DMS79 (cell line): Measurements from ENCODE around the gene GLTP.
"Not testable (repeated sequence)": the region's sequence is repeated elsewhere in the genome, so short reads cannot be mapped to it uniquely, and the experiment has no call there.

ENCODE experiments used
- DNase-seq: peaks from one replicate; lab custom pipeline; 2025; lab: John Stamatoyannopoulos, UW

GLTP gene

DNA sequence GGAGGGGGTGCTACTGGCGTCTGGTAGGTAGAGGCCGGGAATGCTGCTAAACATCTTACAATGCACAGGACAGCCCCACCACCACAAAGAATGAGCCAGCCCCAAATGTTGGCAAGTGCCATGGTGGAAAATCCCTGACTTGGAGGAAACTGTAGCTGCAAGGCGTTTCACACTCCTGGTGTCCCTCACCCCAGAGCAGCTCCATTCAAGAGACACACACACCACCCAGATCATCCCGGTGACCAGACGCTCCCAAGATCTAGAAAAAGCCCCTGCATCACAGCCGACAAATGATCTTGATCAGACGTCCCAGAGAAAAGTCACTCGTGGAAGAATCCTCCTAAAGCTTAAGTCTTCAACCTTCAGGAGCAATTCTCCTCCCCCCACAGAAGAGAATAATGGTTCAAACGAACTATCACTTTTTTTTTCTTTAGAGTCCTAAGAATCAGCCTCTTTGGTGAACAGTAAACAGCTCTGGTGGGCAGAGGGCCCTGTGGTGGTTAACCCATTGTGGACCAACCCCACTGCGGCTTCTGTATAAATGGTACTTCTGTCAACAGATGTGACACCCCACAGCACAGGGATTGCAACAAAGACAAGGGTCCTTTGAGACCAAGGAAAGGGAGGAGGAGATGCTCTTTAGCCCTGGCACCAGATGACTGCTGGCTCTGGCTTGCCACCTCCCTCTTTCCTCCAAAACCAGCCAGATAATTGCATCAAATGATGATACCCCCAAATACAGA, 2.7 kb downstream of the GLTP start:
- DNase-seq, result no peak

DNA sequence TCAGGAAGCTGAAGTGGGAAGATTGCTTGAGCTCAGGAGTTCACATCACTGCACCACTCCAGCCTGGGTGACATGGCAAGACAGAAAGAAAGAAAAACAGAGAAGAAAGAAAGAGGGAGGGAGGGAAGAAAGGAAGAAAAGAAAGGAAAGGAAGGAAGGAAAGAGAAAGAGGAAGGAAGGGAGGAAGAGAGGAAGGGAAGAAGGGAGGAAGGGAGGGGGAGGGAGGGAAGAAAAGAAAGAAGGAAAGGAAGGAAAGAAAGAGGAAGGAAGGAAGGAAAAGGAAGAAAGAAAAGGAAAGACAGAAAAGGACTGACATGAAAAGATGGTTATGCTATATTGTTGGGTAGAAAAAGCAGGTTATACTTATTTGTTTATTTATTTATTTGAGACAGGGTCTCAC, 3.9 kb downstream of the GLTP start:
- no peak for DNase-seq

DNA sequence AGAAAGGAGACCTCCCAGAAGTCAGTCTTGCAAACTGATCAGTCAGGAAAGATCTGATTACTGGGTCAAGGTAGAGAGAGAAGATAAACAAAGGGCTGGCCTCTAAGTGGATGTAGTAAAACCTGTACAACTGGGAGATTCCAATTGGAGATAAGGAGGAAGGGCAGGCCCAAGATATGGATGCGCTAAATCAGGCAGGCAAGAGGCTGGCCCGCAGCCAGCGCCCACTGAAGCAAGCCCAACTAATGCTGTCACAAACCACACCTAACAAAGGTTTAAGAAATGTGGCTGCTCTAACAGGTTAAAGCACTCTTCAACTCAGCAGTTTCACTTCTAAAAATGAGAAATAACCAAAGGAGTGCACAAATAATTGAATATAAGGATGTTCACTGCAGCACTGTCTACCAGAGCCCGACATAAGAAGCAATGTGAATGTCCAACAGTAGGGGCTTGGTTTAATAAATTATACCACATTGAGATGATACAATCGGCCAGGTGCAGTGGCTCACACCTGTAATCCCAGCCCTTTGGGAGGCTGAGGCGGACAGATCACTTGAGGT, 4.7 kb downstream of the GLTP start:
- DNase-seq, result peak; percentile 97

DNA sequence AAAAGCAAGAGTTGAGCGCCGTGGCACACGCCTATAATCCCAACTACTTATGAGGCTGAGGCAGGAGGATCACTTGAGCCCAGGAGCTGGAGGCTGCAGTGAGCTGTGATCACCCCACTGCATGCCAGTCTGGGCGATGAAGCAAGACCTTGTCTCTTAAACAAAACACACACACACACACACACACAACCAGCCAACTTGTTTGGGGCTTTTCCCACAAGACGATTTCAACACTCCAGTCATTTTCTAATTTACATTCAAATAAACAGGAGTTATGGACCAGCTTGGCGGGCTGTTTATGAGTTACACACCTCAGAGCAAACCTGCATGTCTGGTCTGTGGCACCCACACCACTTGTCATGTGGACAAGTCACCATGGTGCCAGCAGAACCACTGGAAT, 6.7 kb downstream of the GLTP start:
- DNase-seq, result no peak

DNA sequence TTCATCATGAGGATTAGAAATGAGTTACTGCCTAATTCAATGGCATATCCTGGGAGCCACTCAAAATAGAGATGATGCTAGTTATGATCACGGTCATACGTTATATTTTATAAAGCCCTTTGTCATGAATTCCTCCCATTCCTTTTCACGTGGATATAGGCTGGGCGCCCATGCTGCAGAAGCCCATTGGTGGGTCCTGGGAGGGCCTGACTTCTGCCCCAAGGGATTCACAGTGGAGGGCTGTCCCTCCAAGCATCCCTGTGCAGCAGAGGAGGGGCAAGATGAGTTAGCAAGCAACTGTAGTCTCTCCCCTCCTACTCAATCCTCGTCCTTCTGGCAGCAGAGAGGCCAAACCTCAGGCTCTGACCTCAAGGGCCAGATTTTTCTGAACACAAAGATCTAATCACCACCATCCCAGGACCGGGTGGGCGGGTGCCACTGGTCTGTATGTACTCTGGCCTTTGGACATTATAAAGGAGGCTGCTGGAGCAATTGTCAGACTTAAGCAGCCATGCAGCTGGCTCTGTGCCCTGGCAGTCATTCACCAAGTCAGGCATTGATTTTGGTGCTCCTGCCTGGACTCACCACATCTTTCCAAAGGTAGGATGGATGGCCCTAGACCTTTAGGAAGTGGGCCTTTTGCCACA, 8.6 kb downstream of the GLTP start:
- DNase-seq, result peak; percentile 61

DNA sequence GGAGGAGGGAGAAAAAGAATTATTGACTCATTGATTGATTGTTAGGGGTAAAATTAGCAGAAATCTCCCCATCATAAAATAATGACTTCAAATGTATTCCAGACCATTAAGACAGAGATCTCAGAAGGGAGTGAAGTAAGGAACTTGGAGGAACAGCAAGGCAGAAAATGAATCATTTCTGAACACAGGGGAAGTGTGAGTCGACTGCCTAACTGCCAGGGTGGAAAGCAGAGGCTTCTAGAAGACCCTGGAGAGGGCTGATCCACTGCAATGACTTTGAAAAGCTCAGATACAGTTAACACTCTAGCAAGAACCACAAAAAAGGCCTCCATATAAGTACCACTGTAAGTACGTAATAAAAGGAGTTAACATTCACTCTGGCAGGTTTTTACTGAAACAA, 9.7 kb downstream of the GLTP start:
- peak; percentile 25 for DNase-seq

DNA sequence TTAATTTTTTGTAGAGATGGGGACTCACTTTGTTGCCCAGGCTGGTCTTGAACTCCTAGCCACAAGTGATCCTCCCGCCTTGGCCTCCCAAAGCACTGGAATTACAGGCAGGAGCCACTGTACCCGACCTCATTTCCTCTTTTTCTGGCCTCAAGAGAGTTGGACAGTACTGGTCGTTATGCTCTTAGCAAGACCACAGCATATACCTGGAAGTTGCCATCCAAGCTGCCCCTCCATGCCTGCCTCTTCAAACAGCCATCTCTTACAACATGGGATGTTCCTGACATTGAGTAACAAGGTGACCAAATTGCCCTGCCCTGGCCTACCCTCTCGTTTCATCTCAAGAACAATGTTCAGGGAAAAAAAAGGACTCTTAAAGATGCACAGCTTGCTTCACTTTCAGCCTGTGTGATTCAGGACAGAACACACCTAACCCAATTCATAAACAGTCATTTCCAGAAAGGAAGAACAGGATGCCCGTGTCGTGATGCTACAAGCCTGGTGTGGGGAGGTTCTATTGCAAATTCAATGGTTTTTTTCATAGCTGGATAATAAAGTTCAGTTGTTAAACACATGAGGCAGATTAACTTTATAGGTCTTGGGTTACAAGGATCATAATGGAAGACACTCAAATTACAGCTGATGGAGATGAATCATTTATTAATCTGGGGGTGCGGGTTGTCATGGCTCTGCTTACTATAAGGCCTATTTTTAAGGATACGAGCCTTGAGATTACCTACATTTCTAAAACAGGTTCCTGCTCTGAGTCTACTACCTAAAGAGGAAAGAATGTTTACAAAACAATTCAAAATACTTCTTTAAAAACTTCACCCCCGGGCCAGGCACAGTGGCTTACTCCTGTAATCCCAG, 11.9 kb downstream of the GLTP start:
- DNase-seq, result no peak

DNA sequence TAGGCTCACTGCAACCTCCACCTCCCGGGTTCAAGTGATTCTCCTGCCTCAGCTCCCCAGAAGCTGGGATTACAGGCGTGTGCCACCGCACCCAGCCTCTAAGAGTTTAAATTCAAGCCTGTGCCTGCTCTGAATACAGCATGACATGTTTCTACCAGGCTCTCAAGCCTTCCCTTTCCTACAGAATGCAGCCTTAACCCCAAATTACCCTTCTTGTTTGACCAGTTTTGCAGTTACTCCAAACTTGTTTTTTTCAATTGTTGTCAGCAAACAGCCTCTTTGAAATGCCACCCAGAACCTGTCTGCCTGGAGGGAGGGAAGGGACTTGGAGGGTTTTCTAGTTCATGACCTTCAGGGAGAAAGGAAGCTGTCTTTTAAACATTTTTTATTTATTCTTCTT, 15.4 kb downstream of the GLTP start:
- peak; percentile 71 for DNase-seq

DNA sequence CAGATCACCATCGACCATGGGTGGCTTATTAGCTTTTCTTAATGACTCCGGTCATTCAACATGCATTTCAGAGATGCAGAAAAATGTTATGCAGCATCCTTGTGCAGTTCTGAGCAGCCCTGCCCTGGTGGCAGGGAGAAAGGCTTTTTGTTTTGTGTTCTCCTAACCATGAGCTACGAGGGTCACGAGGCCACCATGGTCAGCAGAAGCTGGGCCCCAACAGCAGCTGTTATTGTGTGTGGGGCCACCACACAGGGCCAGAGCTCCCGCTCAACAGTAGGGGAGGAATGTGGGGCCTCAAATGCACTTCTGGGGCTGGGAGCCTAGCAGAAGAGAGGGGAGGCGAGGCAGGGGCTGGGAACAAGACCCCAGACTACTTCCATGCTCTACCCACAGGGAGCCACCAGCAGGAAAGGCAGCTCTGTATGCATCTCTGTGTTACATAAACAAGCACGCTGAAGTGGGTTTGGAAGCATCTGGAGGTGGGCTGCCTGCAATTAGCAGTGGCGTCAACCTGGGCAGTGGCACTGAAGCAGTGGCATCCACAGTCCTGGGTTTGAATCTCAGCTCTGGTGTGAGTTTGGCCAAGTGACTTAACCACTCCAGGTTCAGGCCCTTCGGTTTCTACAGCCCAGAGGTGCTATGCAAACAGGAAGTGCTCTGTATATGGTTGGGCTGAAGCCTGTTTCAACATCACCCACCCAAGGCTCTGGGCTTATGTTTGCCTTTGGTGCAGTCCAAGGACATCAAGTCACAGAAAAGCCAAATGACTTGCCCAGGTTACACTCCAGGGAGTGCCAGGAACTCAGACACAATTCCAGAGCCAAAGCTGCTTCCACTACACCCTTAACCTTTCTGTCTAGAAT, 16.3 kb downstream of the GLTP start:
- no peak for DNase-seq

DNA sequence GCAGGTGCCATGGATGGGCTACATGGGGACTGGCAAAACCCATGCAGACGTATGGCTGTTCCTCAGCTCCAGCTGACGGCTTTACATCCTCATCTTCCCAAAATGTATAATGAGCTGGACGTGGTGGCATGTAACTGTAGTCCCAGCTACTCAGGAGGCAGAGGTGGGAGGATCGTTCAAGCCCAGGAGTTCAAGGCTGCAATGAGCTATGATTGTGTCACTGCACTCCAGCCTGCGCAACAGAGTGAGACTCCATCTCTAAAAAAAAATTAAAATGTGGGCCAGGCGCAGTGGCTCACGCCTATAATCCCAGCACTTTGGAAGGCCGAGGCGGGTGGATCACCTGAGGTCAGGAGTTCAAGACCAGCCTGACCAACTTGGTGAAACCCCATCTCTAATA, 17.9 kb downstream of the GLTP start:
- not testable (repeated sequence) for DNase-seq

DNA sequence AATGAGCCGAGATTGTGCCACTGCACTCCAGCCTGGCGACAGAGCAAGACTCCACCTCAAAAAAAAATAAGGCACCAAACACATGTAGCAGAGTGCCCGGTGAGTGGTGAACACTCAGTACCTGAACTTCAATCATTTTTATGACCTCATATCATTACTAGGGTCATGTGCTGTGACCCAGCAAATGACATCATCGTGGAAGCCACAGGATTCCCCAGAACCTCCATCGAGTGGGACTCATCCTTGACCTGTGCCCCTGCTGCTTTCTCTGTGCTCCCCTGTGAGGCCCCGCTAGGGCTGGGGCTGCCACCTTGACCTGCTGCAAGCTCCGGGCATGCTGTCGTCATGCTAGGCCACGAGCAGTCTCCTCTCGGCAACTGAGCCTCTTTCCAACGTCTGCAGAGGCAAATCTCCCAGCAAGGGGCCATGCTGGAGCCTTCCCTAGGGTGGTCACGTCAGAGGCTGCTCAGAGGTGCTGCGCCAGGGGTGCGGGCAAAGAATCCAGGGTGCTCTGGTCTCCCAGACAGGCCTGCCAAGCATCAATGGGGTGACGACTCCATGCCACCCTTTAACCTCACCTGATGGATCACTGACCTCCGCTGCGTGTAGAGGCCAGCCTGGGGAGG, 18.5 kb downstream of the GLTP start:
- DNase-seq, result no peak

DNA sequence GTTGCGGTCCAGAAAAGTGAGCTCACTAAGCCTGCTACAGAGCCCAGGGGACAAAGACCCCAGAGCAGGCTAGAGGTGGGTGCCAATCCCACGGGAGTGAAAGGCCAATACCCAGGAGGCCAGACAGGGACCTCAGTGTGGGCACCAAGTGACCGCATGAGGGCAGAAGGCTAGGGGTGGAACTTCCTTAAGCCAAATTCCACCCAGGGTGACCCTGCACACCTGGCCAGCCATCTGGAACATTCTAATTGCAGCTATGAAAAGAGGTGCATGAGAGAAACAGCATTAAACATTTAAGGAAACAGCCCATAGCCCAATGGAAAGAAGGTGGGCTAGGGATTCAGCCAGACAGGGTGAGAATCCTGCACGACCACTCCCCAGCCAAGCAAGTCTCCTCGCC, 19.4 kb downstream of the GLTP start:
- no peak for DNase-seq

DNA sequence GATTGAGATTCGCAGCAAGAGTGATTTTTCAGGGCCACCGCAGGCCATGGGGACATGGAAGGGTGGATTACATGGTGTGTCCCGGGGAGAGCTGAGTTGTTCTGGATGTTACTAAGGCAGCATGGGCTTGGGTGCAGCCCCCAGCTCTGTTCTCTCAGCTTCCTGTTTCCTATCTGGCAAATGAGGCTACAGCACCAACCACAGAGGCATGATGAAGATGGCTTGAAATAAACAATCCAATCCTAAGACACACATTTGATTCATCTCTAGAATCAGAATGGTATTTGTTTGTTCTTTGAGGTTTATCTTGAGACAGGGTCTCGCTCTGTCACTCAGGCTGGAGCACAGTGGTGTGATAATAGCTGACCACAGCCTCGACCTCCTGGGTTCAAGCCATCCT, 21.6 kb downstream of the GLTP start:
- DNase-seq, result no peak

DNA sequence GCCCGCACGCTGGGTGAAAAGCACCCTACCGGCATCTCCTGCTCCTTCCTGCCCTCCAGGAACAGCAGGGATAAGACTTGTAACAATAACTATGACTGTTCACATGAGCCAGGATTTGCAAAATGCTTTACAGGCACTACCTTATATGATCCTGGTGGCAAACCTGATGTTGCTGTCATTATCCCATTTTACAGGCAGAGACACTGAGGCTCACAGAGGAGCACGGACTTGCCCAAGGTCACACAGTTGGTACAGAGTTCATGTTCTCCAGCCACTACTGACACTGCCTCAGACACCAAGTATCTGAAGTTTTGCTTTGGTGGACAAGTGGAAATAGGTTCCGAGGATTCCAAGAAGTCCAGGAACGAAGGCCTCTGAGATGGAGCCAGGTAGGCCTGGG, 22.6 kb downstream of the GLTP start:
- no peak for DNase-seq

DNA sequence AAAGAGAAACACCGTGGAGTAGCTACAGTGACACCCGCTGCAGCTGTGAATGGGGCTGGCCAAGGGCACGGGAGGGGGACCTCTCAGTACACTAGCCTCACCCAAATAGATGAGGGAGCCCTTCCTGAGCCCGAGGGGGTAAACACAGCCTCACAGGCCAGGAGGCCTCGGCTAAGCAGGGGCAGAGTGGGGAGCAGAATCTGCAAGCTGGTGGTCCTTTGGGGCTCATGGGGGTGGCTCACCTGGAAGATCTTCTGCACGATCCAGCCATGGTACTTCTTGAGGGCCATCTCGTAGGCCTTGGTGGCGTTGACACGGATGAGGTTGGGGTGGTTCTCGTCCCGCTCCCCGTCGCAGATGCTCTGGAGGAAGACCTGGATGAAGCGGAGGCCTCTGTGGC, 25.0 kb downstream of the GLTP start:
- DNase-seq, result no peak

DNA sequence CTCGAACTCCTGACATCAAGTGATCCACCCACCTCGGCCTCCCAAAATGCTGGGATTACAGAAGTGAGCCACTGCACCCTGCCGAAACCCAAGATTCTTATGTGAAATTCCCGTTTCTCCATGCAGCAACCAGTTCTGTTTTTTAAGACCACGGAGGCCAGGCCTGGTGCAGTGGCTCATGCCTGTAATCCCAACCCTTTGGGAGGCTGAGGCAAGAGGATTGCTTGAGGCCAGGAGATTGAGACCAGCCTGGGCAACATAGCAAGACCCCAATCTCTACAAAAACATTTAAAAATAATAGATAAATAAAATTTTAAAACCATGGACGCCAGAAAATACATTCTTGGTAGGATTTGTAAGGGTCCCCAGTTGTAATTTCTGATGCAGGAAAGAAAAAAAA, 29.8 kb downstream of the GLTP start:
- not testable (repeated sequence) for DNase-seq

DNA sequence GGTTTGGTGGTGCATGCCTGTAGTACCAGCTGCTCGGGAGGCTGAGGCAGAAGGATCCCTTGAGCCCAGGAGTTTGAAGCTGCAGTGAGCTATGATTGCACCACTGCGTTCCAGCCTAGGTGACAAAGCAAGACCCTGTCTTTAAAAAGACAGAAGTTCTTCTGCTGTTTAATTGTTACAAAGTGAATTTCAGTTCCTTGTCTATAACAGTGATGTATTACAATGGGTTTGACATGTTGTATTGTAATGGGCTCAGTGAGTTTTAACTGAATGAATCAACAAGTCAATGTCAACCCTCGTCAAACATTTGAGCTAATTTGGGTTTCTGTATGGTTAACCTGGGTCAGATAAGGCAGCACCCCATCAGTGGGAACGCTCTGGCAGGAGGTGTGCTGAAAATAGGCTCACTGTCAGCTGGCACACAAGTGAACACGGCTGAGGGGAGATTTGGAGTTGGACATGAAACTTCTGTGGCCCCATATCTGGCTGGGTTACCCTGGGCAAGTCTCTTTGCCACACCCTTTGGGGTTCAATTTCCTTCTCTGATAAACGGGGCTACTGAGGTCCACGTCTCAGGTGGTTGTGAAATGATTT, 33.1 kb downstream of the GLTP start:
- DNase-seq, result no peak

DNA sequence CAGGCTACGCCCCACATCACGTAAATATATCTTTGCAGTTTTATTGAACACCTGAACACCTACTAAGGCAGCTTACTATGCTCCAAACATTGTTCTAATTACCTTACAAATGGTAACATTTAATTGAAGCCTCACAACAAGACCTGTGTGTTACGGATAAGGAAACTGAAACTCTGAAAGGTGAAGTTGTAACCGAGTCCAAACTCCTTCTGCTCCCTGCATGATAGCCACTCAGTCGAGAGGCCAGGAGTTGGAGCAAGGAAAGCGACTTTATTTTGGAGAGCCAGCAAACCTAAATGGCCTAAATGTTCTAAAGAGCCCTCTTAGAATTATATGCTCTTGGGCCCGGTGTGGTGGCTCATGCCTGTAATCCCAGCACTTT, 34.5 kb downstream of the GLTP start:
- no peak for DNase-seq

DNA sequence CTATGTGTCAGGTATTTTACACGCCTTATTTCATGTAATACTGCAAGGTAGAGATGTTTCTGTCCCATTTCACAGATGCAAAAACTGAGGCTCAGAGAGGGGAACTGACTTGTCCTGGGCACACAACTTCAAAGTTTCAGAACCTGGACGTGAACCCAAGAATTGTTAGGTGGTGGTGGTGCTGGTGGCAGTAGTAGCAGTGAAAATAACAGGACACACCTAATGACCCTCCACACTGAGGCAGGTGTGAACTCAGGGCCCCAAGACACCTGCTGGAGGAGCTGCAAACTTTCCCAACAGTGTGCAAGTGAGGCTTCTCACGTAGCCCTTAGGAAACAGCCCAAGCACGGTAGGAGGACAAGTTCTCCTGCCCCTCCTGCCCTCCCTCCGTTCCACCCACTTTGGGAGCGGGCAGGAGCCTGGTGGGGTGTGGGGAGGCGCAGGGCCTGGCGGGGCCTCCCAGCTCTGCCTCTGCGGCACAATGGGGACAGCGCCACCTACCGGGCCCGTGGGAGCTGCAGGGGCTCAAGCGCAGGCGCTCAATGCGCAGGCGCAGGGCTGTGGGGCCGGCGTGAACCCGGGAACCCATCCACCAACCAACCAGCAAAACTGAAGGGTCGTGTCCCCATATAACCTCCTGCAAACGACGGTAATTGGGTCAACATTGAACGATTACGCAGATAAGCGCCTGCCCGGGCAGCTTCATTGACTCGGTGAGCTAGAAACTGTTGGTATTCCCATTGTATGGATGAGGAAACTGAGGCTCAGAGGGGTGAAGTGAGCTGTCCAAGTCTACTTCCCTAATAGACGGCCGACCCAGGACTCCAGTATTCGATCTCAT, 35.1 kb downstream of the GLTP start:
- DNase-seq, result peak; percentile 42

DNA sequence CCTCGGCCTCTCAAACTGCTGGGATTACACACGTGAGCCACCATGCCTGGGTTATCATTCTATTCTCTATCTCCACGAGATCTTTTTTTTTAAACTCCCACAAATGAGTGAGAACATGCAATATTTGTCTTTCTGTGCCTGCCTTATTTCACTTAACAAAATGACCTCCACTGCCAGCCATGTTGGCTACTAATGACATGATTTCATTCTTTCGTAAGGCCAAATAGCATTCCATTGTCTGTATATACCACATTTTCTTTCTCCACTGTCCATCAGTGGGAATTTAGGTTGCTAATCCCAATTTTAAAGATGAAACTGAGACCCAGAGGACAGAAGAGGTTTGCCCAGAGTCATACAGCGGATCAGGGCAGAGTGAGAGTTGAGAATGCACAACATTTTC, 36.2 kb downstream of the GLTP start:
- DNase-seq, result no peak
